VCaP (cell line): Measurements from ENCODE around the gene MPHOSPH9.

Source experiments
- H3K27ac ChIP-seq: fragments of 450-650 bp; 2 replicates; pipeline ENCODE4 v1.5.1; 2017
- CTCF ChIP-seq: fragments of 450-650 bp; conservative IDR thresholded peaks from 2 replicates; pipeline ENCODE4 v1.5.1; 2017; ENCODE audit warnings: mild to moderate bottlenecking, moderate library complexity

The MPHOSPH9 gene

GRCh38 chr12:123199936-123200335 is 33.0 kb downstream of the MPHOSPH9 start:
- no peak for TF ChIP-seq CTCF

GRCh38 chr12:123187637-123188036 is 45.3 kb downstream of the MPHOSPH9 start:
- TF ChIP-seq CTCF = no peak

More at GRCh38 chr12:123199936-123200335, 33.0 kb downstream of the MPHOSPH9 start:
- no peak overlapping the region for H3K27ac ChIP-seq

DNA sequence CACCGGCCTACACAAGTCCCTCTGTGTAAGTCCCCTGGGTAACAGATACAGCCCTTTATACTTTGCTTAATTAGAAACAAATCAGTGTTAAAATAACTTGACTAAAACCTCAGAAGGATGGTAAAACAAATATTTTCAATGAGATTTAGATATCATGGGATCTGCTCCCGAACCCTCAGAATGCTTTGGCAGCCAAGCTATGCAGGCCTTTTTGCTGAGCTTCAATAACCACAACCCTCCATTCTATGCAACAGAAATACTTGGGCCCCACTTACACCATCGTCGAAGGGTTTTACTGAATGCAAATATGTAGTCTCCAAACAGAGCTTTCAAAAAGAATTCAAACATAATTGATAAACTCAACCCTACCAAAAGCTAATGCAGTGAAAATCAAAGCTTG is 52.8 kb downstream of the MPHOSPH9 start:
- H3K27ac ChIP-seq = no peak overlapping the region
- TF ChIP-seq CTCF = no peak

More at GRCh38 chr12:123187637-123188036, 45.3 kb downstream of the MPHOSPH9 start:
- no peak overlapping the region for H3K27ac ChIP-seq

- TF ChIP-seq CTCF = no peak
- H3K27ac ChIP-seq = no peak overlapping the region
Measured at GRCh38 chr12:123171967-123172366, 61.0 kb downstream of the MPHOSPH9 start.

DNA sequence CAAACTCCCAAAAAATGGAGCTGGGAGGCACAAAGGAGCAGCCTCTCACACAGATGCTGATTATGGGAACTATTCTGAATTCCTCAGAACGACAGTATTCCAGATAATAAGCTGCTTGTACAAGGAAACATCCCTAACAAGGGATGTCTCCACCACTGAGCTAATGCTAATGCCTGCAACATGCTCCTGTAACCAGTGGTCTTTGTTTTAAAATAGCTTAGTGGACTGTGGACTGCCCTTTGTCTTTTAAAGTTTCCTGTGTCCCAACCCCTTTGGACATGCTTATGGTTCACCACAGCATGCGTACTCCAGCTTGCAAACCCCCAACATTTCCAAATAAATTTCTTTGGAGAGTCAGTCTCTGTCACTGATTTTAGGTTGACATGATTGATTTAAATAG is 65.6 kb downstream of the MPHOSPH9 start:
- no peak overlapping the region for H3K27ac ChIP-seq
- TF ChIP-seq CTCF = no peak

DNA sequence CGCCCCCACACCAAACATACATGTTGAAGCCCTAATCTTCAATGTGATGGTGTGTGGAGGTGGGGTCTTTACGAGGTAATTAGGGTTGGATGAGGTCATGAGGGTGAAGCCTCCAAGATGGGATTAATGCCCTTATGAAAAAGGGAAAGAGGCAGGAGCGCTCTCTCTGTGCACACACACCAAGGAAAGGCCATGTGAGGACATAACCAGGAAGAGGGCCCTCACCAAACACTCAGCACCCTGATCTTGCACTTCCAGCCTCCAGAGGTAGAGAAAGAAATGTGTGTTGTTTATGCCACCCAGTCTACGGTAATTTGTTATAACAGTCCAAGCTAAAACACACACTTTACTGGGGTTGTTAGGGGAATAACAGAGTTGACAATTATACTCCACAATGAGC is 67.4 kb downstream of the MPHOSPH9 start:
- TF ChIP-seq CTCF = no peak
- peak overlapping the region; percentile 45 for H3K27ac ChIP-seq

- TF ChIP-seq CTCF = no peak
- H3K27ac ChIP-seq = peak overlapping the region; percentile 45; the same call in 1 of the 2 replicates
Measured at GRCh38 chr12:123164710-123165261, 68.2 kb downstream of the MPHOSPH9 start.

- no peak for TF ChIP-seq CTCF
- peak overlapping the region; percentile 45 for H3K27ac ChIP-seq
Measured at GRCh38 chr12:123164222-123164621, 68.7 kb downstream of the MPHOSPH9 start.
